HEK293 (cell line): ENCODE data around the gene PLCB1.

Source experiments
- GFI1B ChIP-seq: fragments of 450-650 bp; formaldehyde crosslinking; IDR thresholded peaks from 2 replicates; pipeline ENCODE4 v1.5.1; 2016; ENCODE audit warnings: missing biosample characterization, missing genetic modification characterization
- HOXA7 ChIP-seq: sonication (generic); formaldehyde crosslinking; IDR thresholded peaks from 2 replicates; pipeline ENCODE4 v1.8.1; 2022; ENCODE audit warnings: missing genetic modification reagents, borderline replicate concordance
- ZBTB17 ChIP-seq: fragments of 450-650 bp; formaldehyde crosslinking; IDR thresholded peaks from 2 replicates; pipeline ENCODE4 v1.5.1; 2016; ENCODE audit warnings: missing biosample characterization, missing genetic modification characterization
- ZNF157 ChIP-seq: fragments of 450-650 bp; formaldehyde crosslinking; IDR thresholded peaks from 2 replicates; pipeline ENCODE4 v1.5.1; 2016; ENCODE audit warnings: missing biosample characterization, missing genetic modification characterization
- ZNF169 ChIP-seq: fragments of 450-650 bp; formaldehyde crosslinking; IDR thresholded peaks from 2 replicates; pipeline ENCODE4 v1.5.1; 2016; ENCODE audit warnings: missing biosample characterization, missing genetic modification characterization
- ZNF391 ChIP-seq: fragments of 450-650 bp; formaldehyde crosslinking; IDR thresholded peaks from 2 replicates; pipeline ENCODE4 v1.5.1; 2016; ENCODE audit warnings: low read depth, missing biosample characterization, missing genetic modification characterization, borderline replicate concordance
- ZNF747 ChIP-seq: fragments of 450-650 bp; formaldehyde crosslinking; IDR thresholded peaks from 2 replicates; pipeline ENCODE4 v1.5.1; 2016; ENCODE audit warnings: missing biosample characterization, missing genetic modification characterization
- ZNF785 ChIP-seq: fragments of 450-650 bp; formaldehyde crosslinking; IDR thresholded peaks from 2 replicates; pipeline ENCODE4 v1.5.1; 2016; ENCODE audit warnings: missing biosample characterization, missing genetic modification characterization
- ZNF843 ChIP-seq: fragments of 450-650 bp; formaldehyde crosslinking; IDR thresholded peaks from 2 replicates; pipeline ENCODE4 v1.5.1; 2016; ENCODE audit warnings: missing biosample characterization, missing genetic modification characterization
- TF ChIP-seq, protein P1 (sequence below): fragments of 450-650 bp; formaldehyde crosslinking; IDR thresholded peaks from 2 replicates; pipeline ENCODE4 v1.5.1; 2016; ENCODE audit warnings: missing biosample characterization, missing genetic modification characterization
- TF ChIP-seq, protein P2 (sequence below): fragments of 450-650 bp; formaldehyde crosslinking; IDR thresholded peaks from 2 replicates; pipeline ENCODE4 v1.5.1; 2016; ENCODE audit warnings: missing biosample characterization, missing genetic modification characterization

DNA sequence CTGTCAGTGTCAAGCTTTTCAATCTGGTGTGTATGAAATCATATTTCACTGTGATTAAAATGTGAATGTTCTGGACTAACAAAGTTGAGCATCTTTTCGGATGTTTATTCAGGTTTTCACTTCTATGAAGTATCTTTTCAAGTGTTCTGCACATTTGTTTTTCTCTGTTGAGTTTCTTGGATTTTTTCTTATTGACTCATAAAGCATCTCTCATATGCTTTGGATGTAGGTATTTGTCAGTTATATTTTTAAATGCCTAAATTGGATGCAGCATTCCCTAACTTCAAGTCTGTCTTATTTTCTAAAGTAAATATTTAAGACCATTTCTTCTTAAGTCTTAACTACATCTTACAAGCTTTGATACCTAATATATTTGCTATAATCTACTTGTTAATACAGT lies 398.0 kb downstream of the PLCB1 start:
- no peak for TF ChIP-seq ZNF169 (tag by site-specific recombination)
- no peak for TF ChIP-seq GFI1B (tag by site-specific recombination)
- TF ChIP-seq, protein P1, sequence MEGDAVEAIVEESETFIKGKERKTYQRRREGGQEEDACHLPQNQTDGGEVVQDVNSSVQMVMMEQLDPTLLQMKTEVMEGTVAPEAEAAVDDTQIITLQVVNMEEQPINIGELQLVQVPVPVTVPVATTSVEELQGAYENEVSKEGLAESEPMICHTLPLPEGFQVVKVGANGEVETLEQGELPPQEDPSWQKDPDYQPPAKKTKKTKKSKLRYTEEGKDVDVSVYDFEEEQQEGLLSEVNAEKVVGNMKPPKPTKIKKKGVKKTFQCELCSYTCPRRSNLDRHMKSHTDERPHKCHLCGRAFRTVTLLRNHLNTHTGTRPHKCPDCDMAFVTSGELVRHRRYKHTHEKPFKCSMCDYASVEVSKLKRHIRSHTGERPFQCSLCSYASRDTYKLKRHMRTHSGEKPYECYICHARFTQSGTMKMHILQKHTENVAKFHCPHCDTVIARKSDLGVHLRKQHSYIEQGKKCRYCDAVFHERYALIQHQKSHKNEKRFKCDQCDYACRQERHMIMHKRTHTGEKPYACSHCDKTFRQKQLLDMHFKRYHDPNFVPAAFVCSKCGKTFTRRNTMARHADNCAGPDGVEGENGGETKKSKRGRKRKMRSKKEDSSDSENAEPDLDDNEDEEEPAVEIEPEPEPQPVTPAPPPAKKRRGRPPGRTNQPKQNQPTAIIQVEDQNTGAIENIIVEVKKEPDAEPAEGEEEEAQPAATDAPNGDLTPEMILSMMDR (tag by site-specific recombination) = no peak
- no peak for TF ChIP-seq ZNF391
- TF ChIP-seq ZNF747 = no peak
- TF ChIP-seq, protein P2, sequence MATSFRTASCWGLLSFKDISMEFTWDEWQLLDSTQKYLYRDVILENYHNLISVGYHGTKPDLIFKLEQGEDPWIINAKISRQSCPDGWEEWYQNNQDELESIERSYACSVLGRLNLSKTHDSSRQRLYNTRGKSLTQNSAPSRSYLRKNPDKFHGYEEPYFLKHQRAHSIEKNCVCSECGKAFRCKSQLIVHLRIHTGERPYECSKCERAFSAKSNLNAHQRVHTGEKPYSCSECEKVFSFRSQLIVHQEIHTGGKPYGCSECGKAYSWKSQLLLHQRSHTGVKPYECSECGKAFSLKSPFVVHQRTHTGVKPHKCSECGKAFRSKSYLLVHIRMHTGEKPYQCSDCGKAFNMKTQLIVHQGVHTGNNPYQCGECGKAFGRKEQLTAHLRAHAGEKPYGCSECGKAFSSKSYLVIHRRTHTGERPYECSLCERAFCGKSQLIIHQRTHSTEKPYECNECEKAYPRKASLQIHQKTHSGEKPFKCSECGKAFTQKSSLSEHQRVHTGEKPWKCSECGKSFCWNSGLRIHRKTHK (tag by site-specific recombination) = no peak
- TF ChIP-seq ZBTB17 = no peak
- no peak for TF ChIP-seq ZNF785 (tag by site-specific recombination)
- no peak for TF ChIP-seq HOXA7
- TF ChIP-seq ZNF157 = no peak
- no peak for TF ChIP-seq ZNF843 (tag by site-specific recombination)
